ENCODE measurements around the gene BANF2. TPM values are rescaled to one million over a fixed set of nuclear protein-coding genes. Genes with fewer than 3 reads are reported as not detected.

Gene BANF2
- total and polyA plus RNA-seq, 4 donors = not detected

DNA sequence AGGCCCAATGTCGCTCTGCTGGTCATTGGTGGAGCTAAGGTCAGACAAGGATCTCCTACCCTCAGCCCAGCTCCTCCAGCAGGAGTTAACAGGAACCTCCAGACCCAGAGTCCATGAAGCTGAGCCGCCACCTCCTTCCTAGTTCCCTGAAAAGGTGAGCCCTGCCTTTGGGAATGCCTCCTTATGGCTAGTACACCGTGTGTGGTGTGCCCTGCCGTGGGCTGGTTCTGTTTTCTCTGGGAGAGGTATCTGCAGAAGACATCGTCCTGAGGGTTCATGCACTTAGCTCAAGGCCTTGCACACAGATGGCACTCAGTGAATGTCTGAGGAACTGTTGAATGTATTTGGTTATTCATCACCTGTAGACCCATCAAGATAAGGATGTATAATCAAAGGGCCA is 15.3 kb downstream of the BANF2 start:
- Histone ChIP-seq H3K36me3 (ENCODE audit: control insufficient read depth in 4 of 4, insufficient read depth in 3 of 4, low read depth in 1 of 4, low read length in 3 of 4) (no peaks in the 10 kb centered on the region), H3K9ac (ENCODE audit: low read depth in 1 of 2, low read length in 2 of 2) (no peak overlapping the region), H3K4me1 (ENCODE audit: control insufficient read depth in 4 of 4, insufficient read depth in 4 of 4, low read length in 3 of 4) (peaks cover 3 to 11% (median 7%) of the 10 kb centered on the region in 4 donors), H3K27me3 (ENCODE audit: control insufficient read depth in 4 of 4, insufficient read depth in 4 of 4, low read length in 3 of 4) (no peaks in the 10 kb centered on the region), H3K9me3 (ENCODE audit: control insufficient read depth in 4 of 4, low read length in 3 of 4) (no peaks in the 10 kb centered on the region), H3K4me3 (ENCODE audit: low read depth in 1 of 3, low read length in 3 of 3) (no peak overlapping the region), H3K27ac (ENCODE audit: low read depth in 1 of 2, low read length in 2 of 2) (no peak overlapping the region)
- no peak for TF ChIP-seq SP1 (IDR thresholded peaks at IDR 0.05)
- TF ChIP-seq JUND (IDR thresholded peaks at IDR 0.05) = no peak
- no peak for TF ChIP-seq FOXA2 (IDR thresholded peaks at IDR 0.05)
- TF ChIP-seq, protein P1, sequence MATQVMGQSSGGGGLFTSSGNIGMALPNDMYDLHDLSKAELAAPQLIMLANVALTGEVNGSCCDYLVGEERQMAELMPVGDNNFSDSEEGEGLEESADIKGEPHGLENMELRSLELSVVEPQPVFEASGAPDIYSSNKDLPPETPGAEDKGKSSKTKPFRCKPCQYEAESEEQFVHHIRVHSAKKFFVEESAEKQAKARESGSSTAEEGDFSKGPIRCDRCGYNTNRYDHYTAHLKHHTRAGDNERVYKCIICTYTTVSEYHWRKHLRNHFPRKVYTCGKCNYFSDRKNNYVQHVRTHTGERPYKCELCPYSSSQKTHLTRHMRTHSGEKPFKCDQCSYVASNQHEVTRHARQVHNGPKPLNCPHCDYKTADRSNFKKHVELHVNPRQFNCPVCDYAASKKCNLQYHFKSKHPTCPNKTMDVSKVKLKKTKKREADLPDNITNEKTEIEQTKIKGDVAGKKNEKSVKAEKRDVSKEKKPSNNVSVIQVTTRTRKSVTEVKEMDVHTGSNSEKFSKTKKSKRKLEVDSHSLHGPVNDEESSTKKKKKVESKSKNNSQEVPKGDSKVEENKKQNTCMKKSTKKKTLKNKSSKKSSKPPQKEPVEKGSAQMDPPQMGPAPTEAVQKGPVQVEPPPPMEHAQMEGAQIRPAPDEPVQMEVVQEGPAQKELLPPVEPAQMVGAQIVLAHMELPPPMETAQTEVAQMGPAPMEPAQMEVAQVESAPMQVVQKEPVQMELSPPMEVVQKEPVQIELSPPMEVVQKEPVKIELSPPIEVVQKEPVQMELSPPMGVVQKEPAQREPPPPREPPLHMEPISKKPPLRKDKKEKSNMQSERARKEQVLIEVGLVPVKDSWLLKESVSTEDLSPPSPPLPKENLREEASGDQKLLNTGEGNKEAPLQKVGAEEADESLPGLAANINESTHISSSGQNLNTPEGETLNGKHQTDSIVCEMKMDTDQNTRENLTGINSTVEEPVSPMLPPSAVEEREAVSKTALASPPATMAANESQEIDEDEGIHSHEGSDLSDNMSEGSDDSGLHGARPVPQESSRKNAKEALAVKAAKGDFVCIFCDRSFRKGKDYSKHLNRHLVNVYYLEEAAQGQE (IDR thresholded peaks at IDR 0.05) = no peak
- no peak for TF ChIP-seq NR2F2 (IDR thresholded peaks at IDR 0.05)
- WGBS = 90% methylated on average over 5 of the region's 5 CpGs
- DNase-seq (ENCODE audit: low spot score) = no peak

DNA sequence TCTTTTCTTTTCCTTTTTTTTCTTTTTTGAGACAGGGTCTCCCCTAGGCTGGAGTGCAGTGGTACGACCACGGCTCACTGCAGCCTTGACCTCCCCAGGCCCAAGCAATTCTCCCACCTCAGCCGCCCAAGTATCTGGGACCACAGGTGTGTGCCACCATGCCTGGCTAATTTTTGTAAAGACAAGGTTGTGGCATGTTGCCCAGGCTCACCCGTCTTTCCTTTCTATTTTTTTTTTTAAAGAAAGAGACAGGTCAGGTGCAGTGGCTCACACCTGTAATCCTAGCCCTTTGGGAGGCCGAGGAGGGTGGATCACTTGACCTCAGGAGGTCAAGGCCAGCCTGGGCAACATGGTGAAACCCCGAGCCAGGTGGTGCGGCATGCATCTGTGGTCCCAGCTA is 16.6 kb downstream of the BANF2 start:
- Histone ChIP-seq H3K9me3 (ENCODE audit: control insufficient read depth in 4 of 4, low read length in 3 of 4) (no peaks in the 10 kb centered on the region), H3K4me1 (ENCODE audit: control insufficient read depth in 4 of 4, insufficient read depth in 4 of 4, low read length in 3 of 4) (no peaks in the 10 kb centered on the region), H3K4me3 (ENCODE audit: low read depth in 1 of 3, low read length in 3 of 3) (no peak overlapping the region), H3K36me3 (ENCODE audit: control insufficient read depth in 4 of 4, insufficient read depth in 3 of 4, low read depth in 1 of 4, low read length in 3 of 4) (no peaks in the 10 kb centered on the region), H3K27me3 (ENCODE audit: control insufficient read depth in 4 of 4, insufficient read depth in 4 of 4, low read length in 3 of 4) (no peaks in the 10 kb centered on the region), H3K9ac (ENCODE audit: low read depth in 1 of 2, low read length in 2 of 2) (no peak overlapping the region), H3K27ac (ENCODE audit: low read depth in 1 of 2, low read length in 2 of 2) (no peak overlapping the region)
- TF ChIP-seq, protein P1 (IDR thresholded peaks at IDR 0.05) = no peak
- no peak for TF ChIP-seq FOXA1 (IDR thresholded peaks at IDR 0.05)
- no peak for TF ChIP-seq HNF4G (IDR thresholded peaks at IDR 0.05)
- TF ChIP-seq HNF4A (conservative IDR thresholded peaks at IDR 0.05) = no peak
- no peak for TF ChIP-seq FOXA2 (IDR thresholded peaks at IDR 0.05)
- TF ChIP-seq, protein P2, sequence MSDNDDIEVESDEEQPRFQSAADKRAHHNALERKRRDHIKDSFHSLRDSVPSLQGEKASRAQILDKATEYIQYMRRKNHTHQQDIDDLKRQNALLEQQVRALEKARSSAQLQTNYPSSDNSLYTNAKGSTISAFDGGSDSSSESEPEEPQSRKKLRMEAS (IDR thresholded peaks at IDR 0.05) = no peak
- no peak for TF ChIP-seq YY1 (IDR thresholded peaks at IDR 0.05)
- TF ChIP-seq, protein P3, sequence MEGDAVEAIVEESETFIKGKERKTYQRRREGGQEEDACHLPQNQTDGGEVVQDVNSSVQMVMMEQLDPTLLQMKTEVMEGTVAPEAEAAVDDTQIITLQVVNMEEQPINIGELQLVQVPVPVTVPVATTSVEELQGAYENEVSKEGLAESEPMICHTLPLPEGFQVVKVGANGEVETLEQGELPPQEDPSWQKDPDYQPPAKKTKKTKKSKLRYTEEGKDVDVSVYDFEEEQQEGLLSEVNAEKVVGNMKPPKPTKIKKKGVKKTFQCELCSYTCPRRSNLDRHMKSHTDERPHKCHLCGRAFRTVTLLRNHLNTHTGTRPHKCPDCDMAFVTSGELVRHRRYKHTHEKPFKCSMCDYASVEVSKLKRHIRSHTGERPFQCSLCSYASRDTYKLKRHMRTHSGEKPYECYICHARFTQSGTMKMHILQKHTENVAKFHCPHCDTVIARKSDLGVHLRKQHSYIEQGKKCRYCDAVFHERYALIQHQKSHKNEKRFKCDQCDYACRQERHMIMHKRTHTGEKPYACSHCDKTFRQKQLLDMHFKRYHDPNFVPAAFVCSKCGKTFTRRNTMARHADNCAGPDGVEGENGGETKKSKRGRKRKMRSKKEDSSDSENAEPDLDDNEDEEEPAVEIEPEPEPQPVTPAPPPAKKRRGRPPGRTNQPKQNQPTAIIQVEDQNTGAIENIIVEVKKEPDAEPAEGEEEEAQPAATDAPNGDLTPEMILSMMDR (IDR thresholded peaks at IDR 0.05; ENCODE audit: low read depth, low read length, missing input control) = no peak
- DNase-seq (ENCODE audit: low spot score) = no peak
- WGBS = 87% methylated on average over 7 of the region's 7 CpGs

Data from liver (tissue), 9 donors.